Kidney epithelial cell (primary cell): ENCODE measurements around the gene PROC. TPM values are rescaled to one million over a fixed set of nuclear protein-coding genes. Genes with fewer than 3 reads are reported as not detected.

Experiments used
- DNase-seq: peaks from one replicate; pipeline ENCODE4 v3.0.0-alpha.2; 2010; ENCODE audit warnings: low read depth
- H3K27me3 ChIP-seq: 2 replicates; pipeline ENCODE4 v1.6.0; 2011; ENCODE audit warnings: low read length; ENCODE audit not compliant: control insufficient read depth, insufficient read depth
- H3K36me3 ChIP-seq: 2 replicates; pipeline ENCODE4 v1.5.1; 2011; ENCODE audit warnings: low read length; ENCODE audit not compliant: control insufficient read depth, insufficient read depth
- H3K4me3 ChIP-seq: 2 replicates; pipeline ENCODE4 v1.5.1; 2011; ENCODE audit warnings: low read depth, mild to moderate bottlenecking, control low read depth, low read length
- total RNA-seq: library from RNA; depleted of rRNA; stranded (reverse); fragments of >200 nt; gene quantifications from 2 replicates; pipeline ENCODE4 v1.2.3, GENCODE V29; 2015
- TF ChIP-seq, protein P1 (sequence below): IDR thresholded peaks from 2 replicates; pipeline ENCODE4 v1.5.1; 2011; ENCODE audit warnings: mild to moderate bottlenecking, moderate library complexity, low read length, control low read depth, inconsistent platforms; ENCODE audit not compliant: insufficient read depth, poor library complexity, severe bottlenecking

Gene PROC
- total RNA-seq, 1 donor from 2014 or later: 2.9 TPM

DNA sequence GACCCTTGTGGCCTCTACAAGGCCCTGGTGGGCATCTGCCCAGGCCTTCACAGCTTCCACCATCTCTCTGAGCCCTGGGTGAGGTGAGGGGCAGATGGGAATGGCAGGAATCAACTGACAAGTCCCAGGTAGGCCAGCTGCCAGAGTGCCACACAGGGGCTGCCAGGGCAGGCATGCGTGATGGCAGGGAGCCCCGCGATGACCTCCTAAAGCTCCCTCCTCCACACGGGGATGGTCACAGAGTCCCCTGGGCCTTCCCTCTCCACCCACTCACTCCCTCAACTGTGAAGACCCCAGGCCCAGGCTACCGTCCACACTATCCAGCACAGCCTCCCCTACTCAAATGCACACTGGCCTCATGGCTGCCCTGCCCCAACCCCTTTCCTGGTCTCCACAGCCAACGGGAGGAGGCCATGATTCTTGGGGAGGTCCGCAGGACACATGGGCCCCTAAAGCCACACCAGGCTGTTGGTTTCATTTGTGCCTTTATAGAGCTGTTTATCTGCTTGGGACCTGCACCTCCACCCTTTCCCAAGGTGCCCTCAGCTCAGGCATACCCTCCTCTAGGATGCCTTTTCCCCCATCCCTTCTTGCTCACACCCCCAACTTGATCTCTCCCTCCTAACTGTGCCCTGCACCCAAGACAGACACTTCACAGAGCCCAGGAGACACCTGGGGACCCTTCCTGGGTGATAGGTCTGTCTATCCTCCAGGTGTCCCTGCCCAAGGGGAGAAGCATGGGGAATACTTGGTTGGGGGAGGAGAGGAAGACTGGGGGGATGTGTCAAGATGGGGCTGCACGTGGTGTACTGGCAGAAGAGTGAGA is 2.0 kb downstream of the PROC start:
- TF ChIP-seq, protein P1, sequence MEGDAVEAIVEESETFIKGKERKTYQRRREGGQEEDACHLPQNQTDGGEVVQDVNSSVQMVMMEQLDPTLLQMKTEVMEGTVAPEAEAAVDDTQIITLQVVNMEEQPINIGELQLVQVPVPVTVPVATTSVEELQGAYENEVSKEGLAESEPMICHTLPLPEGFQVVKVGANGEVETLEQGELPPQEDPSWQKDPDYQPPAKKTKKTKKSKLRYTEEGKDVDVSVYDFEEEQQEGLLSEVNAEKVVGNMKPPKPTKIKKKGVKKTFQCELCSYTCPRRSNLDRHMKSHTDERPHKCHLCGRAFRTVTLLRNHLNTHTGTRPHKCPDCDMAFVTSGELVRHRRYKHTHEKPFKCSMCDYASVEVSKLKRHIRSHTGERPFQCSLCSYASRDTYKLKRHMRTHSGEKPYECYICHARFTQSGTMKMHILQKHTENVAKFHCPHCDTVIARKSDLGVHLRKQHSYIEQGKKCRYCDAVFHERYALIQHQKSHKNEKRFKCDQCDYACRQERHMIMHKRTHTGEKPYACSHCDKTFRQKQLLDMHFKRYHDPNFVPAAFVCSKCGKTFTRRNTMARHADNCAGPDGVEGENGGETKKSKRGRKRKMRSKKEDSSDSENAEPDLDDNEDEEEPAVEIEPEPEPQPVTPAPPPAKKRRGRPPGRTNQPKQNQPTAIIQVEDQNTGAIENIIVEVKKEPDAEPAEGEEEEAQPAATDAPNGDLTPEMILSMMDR: no peak
- no peak for DNase-seq
- Histone ChIP-seq H3K27me3 (peaks cover 21% of the 10 kb centered on the region), H3K4me3 (no peak overlapping the region), H3K36me3 (no peaks in the 10 kb centered on the region)

DNA sequence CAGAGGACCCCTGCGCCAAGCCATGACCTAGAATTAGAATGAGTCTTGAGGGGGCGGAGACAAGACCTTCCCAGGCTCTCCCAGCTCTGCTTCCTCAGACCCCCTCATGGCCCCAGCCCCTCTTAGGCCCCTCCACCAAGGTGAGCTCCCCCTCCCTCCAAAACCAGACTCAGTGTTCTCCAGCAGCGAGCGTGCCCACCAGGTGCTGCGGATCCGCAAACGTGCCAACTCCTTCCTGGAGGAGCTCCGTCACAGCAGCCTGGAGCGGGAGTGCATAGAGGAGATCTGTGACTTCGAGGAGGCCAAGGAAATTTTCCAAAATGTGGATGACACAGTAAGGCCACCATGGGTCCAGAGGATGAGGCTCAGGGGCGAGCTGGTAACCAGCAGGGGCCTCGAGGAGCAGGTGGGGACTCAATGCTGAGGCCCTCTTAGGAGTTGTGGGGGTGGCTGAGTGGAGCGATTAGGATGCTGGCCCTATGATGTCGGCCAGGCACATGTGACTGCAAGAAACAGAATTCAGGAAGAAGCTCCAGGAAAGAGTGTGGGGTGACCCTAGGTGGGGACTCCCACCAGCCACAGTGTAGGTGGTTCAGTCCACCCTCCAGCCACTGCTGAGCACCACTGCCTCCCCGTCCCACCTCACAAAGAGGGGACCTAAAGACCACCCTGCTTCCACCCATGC is 3.0 kb downstream of the PROC start:
- TF ChIP-seq, protein P1: no peak
- no peaks in the 10 kb centered on the region for H3K36me3 ChIP-seq
- DNase-seq: no peak
- H3K4me3 ChIP-seq: no peak overlapping the region
- peaks cover 21% of the 10 kb centered on the region for H3K27me3 ChIP-seq

DNA sequence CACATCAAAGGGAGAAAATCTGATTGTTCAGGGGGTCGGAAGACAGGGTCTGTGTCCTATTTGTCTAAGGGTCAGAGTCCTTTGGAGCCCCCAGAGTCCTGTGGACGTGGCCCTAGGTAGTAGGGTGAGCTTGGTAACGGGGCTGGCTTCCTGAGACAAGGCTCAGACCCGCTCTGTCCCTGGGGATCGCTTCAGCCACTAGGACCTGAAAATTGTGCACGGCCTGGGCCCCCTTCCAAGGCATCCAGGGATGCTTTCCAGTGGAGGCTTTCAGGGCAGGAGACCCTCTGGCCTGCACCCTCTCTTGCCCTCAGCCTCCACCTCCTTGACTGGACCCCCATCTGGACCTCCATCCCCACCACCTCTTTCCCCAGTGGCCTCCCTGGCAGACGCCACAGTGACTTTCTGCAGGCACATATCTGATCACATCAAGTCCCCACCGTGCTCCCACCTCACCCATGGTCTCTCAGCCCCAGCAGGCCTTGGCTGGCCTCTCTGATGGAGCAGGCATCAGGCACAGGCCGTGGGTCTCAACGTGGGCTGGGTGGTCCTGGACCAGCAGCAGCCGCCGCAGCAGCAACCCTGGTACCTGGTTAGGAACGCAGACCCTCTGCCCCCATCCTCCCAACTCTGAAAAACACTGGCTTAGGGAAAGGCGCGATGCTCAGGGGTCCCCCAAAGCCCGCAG is 3.8 kb downstream of the PROC start:
- Histone ChIP-seq H3K27me3 (peaks cover 21% of the 10 kb centered on the region), H3K4me3 (no peak overlapping the region), H3K36me3 (no peaks in the 10 kb centered on the region)
- no peak for DNase-seq
- TF ChIP-seq, protein P1: no peak

DNA sequence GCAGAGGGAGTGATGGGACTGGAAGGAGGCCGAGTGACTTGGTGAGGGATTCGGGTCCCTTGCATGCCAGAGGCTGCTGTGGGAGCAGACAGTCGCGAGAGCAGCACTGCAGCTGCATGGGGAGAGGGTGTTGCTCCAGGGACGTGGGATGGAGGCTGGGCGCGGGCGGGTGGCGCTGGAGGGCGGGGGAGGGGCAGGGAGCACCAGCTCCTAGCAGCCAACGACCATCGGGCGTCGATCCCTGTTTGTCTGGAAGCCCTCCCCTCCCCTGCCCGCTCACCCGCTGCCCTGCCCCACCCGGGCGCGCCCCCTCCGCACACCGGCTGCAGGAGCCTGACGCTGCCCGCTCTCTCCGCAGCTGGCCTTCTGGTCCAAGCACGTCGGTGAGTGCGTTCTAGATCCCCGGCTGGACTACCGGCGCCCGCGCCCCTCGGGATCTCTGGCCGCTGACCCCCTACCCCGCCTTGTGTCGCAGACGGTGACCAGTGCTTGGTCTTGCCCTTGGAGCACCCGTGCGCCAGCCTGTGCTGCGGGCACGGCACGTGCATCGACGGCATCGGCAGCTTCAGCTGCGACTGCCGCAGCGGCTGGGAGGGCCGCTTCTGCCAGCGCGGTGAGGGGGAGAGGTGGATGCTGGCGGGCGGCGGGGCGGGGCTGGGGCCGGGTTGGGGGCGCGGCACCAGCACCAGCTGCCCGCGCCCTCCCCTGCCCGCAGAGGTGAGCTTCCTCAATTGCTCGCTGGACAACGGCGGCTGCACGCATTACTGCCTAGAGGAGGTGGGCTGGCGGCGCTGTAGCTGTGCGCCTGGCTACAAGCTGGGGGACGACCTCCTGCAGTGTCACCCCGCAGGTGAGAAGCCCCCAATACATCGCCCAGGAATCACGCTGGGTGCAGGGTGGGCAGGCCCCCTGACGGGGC is 4.6 kb downstream of the PROC start:
- no peak for DNase-seq

DNA sequence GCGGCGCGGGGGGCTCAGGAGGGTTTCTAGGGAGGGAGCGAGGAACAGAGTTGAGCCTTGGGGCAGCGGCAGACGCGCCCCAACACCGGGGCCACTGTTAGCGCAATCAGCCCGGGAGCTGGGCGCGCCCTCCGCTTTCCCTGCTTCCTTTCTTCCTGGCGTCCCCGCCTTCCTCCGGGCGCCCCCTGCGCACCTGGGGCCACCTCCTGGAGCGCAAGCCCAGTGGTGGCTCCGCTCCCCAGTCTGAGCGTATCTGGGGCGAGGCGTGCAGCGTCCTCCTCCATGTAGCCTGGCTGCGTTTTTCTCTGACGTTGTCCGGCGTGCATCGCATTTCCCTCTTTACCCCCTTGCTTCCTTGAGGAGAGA is 5.2 kb downstream of the PROC start:
- Histone ChIP-seq H3K27me3 (peaks cover 21% of the 10 kb centered on the region), H3K4me3 (peak overlapping the region; percentile 43), H3K36me3 (no peaks in the 10 kb centered on the region)
- TF ChIP-seq, protein P1: no peak
- no peak for DNase-seq

More for the DNA sequence above, 4.6 kb downstream of the PROC start:
- Histone ChIP-seq H3K27me3 (peaks cover 21% of the 10 kb centered on the region), H3K4me3 (peak overlapping the region; percentile 43), H3K36me3 (no peaks in the 10 kb centered on the region)
- TF ChIP-seq, protein P1: no peak
